HG03039 (cell line): Measurements from ENCODE around the gene APPL2.
"Not testable (repeated sequence)": the region's sequence is repeated elsewhere in the genome, so short reads cannot be mapped to it uniquely, and the experiment has no call there.

ENCODE experiments used
- ATAC-seq: cut with Tn5 transposase; IDR thresholded peaks from one replicate; pipeline ENCODE4 v1.9.1; 2021; ENCODE audit warnings: mild to moderate bottlenecking, moderate library complexity; ENCODE audit not compliant: unreplicated experiment

The APPL2 gene

GRCh38 chr12:105256921-105257320 is 20.9 kb upstream of the APPL2 start:
- no peak for ATAC-seq

- ATAC-seq: not testable (repeated sequence)
Observed at GRCh38 chr12:105256431-105256830, 20.5 kb upstream of the APPL2 start.

GRCh38 chr12:105256011-105256410 is 20.0 kb upstream of the APPL2 start:
- no peak for ATAC-seq

- ATAC-seq: no peak
Observed at GRCh38 chr12:105253866-105254513, 18.0 kb upstream of the APPL2 start.

DNA sequence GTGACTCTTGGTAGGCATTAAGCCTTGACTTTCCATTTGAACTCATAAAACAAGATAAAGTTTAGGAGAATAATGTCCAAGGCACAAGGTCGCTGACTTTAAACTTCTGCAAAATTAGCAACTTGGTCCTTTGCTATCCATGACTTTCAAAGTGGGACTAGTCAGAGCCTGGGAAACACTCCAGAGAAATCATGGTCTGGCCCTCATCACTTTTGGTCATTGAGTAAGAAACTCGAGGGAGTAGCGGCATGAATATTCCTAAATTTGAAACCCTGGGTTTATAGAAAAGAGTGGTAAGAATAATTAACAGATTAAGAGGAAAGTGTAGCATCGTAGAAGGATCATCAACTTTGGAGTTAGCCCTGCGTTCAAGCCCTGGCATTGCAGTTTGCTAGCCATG is 16.9 kb upstream of the APPL2 start:
- no peak for ATAC-seq

DNA sequence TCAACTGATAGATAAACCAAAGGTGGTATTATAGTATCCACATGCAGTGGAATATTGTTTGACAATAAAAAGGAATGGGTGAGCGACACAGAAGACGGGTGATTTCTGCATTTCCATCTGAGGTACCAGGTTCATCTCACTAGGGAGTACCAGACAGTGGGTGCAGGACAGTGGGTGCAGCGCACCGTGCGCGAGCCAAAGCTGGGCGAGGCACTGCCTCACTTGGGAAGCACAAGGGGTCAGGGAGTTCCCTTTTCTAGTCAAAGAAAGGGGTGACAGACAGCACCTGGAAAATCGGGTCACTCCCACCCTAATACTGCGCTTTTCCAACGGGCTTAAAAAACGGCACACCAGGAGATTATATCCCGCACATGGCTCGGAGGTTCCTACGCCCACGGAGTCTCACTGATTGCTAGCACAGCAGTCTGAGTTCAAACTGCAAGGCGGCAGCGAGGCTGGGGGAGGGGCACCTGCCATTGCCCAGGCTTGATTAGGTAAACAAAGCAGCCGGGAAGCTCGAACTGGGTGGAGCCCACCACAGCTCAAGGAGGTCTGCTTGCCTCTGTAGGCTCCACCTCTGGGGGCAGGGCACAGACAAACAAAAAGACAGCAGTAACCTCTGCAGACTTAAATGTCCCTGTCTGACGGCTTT is 9.9 kb upstream of the APPL2 start:
- not testable (repeated sequence) for ATAC-seq

- ATAC-seq: no peak
Observed at GRCh38 chr12:105245291-105245690, 9.3 kb upstream of the APPL2 start.

GRCh38 chr12:105240228-105240627 is 4.3 kb upstream of the APPL2 start:
- ATAC-seq: no peak

GRCh38 chr12:105239304-105239703 is 3.3 kb upstream of the APPL2 start:
- ATAC-seq: no peak

- no peak for ATAC-seq
Observed at GRCh38 chr12:105237666-105238065, 1.7 kb upstream of the APPL2 start.

GRCh38 chr12:105235281-105235731 is 668 bp downstream of the APPL2 start:
- no peak for ATAC-seq

DNA sequence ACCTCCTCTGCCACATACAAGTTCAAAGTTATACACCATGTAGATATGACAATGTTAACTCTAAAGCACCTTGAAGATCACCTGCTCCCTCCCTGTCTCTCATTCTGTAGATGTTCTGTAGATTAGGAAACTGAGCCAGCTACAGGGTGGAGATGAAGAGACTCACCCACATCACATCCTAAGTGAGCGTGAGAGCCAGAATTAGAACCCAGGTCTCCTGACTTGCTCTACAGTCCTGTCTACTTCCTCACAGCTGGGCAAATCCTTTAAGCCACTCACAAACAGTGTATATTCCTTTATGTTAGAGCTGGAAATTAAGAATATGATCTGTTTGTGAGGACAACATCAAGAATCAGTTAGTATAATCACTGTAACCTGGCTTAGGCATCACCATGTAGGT is 1.8 kb downstream of the APPL2 start:
- no peak for ATAC-seq

DNA sequence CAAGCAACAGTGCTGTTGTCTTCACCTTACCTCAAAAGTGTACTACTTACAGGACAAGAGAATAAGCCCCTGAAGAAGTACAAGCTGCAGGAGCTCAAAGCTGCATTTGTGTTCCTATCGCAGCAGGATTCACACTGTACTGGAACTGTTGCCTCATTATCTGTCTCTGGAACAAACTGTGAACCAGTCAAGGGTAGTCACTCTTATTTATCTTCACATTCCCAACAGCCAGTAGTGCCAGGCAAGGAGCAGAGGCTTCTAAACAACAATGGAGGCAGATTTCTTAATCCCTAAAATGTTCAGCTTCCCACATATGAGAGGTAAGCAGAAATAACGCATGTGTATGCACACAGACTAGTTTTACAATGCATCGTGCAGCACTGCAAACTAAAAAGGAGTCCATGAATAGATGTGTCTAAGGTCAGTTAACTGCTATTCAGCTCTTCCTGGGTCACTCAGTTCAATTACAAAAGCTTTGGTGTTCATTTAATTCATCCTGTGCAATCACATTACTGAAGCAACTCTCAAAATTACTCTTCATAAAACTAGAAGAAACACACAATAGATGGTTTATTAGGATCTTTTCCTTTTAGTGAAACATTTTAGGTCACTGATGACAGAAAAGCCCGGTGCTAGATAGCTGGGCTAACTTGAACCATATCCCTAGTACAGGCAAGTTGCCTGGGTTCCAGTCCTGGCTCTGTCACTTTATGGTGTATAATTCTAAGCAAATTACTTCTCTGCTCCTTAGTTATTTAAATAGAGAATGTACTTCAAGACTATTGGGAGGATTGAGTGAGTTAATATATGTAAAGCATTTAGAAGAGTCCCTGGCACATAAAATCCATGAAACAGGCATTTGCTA is 2.7 kb downstream of the APPL2 start:
- ATAC-seq: no peak

DNA sequence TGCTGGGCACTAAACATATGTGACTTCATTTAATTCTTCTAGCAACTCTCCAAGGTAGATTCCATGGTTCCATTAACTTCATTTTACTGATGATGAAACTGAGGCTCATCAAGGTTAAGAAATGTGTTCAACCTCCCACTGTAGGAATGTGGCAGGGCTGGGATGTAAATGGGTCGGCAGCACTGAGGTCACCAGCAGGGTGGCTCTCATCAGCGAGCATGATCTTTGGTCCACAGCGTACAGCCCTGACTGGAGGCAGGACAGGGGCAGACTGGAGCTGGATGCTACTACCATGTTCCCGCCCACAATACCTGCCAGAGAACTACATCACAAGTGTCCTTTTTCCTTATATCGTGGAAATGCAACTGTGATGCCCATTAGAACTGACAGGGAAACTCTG is 4.6 kb downstream of the APPL2 start:
- no peak for ATAC-seq

DNA sequence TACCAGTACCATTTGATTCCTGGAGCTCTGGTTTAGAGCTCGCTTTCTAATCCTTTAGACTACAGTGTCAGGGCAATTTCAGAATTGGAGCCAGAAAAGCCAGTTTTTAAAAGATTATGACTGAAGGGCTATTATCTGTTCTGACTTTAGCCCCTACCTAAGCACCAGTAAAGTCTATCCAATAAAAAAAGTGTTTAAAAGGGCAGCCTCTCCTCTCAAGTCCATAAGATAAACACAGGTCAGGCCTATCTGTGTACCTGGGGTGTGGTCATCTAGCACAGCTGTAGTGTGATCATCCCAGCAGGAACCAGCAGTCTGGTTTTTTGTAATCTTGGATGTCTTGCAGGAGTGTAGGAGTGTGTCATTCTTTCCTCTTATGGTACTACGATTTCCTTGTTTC is 6.6 kb downstream of the APPL2 start:
- ATAC-seq: no peak

DNA sequence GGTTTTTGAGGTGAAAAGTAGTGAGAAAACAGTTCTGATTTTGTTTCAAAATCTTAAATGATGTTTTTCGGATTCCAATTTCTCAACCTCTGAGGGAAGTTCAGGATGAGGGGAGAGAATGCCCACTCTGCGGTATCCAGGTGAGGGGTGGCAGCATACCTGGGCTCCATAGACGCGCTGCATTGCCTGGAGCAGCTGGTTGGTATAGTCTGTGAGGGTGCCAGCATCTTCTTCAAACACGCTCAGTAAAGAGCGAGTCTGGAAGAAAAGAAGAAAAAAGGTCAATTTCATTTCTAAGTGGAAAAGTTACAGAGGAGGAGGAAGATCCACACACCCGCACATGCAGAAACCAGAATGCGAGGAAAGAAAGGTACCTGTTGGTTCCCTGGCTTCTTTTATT is 7.0 kb downstream of the APPL2 start:
- no peak for ATAC-seq

- ATAC-seq: no peak
Observed at GRCh38 chr12:105228494-105228893, 7.5 kb downstream of the APPL2 start.

GRCh38 chr12:105227879-105228278 is 8.1 kb downstream of the APPL2 start:
- no peak for ATAC-seq

- no peak for ATAC-seq
Observed at GRCh38 chr12:105226219-105226618, 9.8 kb downstream of the APPL2 start.

- ATAC-seq: no peak
Observed at GRCh38 chr12:105225505-105226015, 10.4 kb downstream of the APPL2 start.

GRCh38 chr12:105224399-105224798 is 11.6 kb downstream of the APPL2 start:
- no peak for ATAC-seq

GRCh38 chr12:105223884-105224283 is 12.1 kb downstream of the APPL2 start:
- no peak for ATAC-seq
